NT2/D1 (cell line): ENCODE results near the gene DMRTC2.

Source experiments
- YY1 ChIP-seq: IDR thresholded peaks from 2 replicates; pipeline ENCODE4 v1.6.1; 2011; ENCODE audit not compliant: insufficient read length, insufficient read depth
- ZNF274 ChIP-seq: IDR thresholded peaks from 2 replicates; pipeline ENCODE4 v1.6.1; 2011; ENCODE audit warnings: mild to moderate bottlenecking, low read depth, low read length

DNA sequence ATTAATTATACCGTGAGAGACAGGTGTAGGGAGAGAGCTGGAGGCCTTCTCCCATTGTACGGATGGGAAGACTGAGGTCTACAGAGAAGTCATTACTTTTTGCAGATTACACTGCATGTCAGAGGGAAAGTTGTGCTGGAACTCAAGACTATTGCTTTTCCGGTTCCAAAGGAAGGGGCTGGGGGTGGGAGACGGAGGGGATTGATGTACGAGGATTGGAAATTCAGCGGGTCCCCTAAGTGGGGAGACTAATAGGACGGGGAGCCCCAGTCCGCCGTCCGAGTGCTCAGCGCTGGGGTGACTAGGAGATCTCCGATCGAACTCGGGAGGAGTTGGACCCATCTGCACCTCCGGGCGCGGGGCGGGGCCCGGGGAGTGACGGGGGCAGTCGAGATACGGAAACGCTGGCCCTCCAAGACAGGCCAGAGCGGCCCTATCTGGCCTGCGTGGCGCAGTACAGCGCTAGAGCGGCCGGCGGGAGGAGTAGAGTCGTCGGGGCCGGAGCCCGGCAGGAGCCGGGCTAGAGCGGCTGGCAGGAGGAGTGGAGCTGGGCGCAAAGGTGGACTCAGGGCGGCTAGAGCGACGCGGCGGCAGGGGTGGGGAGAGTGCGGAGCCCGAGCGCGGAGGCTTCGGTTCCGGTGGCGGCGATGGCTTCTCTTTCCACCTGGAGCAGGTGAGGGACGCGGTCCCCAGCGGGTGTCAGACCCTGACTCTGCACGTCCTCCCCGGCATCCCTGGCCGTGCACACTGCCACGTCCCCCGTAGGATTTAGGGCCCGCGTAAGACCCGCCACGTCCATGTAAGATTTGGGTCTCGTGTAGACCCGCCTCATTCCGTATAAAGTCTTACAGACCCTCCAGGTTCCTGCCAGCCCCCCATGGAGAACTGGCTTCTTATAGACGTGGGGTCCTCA is 39.2 kb downstream of the DMRTC2 start:
- TF ChIP-seq YY1 (no peak), ZNF274 (no peak)
